DMS153 treated with DMSO at 0.1 percent for 48 hours (cell line): Measurements from ENCODE around the gene PKP2.
"Not testable (repeated sequence)": the region's sequence is repeated elsewhere in the genome, so short reads cannot be mapped to it uniquely, and the experiment has no call there.

ENCODE experiments used
- DNase-seq: peaks from one replicate; lab custom pipeline; 2025; ENCODE audit not compliant: unreplicated experiment; lab: John Stamatoyannopoulos, UW

The PKP2 gene

DNA sequence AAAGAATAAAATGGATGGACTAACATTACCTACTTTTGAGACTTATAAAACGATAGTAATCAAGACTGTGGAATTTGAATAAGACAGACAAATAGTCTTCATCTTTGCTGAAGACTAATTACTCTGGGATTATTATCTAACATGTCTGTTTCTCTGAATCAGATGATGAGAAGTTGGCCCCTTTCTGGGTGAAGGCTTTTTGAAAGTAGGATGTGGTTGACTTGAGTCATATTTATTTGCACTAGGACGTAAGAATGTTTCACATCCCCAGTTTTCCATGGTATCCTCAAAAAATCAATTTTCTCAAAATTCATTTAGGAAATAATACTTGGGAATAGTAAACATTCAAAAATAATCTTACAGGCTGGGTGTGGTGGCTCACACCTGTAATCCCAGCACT, 31.8 kb downstream of the PKP2 start:
- no peak for DNase-seq

DNA sequence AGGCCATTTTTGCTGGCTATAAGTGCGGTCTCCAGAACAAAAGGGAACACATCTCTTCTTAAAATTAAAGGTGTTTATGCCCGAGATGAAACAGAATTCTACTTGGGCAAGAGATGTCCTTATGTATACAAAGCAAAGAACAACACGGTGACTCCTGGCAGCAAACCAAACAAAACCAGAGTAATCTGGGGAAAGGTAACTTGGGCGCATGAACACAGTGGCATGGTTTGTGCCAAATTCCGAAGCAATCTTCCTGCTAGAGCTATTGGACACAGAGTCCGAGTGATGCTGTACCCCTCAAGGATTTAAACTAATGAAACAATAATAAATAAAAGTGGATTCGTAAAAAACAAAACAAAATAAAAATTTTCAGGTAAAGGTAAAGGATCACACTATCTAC, 33.4 kb downstream of the PKP2 start:
- DNase-seq = no peak

- DNase-seq = not testable (repeated sequence)
Measured at GRCh38 chr12:32861658-32862057, 34.9 kb downstream of the PKP2 start.

- DNase-seq = no peak
Measured at GRCh38 chr12:32860192-32860591, 36.4 kb downstream of the PKP2 start.

DNA sequence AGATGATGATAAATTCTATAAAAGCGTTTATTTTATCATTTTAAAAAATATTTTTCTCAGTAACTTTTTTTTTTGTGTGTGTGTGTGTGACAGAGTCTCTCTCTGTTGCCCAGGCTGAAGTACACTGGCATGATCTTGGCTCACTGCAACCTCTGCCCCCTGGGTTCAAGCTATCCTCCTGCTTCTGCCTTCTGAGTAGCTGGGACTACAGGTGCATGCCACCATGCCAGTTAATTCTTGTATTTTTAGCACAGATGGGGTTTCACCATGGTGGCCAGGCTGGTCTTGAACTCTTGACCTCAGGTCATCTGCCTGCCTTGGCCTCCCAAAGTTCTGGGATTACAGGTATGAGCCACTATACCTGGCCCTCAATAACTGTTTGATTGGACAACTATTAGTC, 37.2 kb downstream of the PKP2 start:
- no peak for DNase-seq

DNA sequence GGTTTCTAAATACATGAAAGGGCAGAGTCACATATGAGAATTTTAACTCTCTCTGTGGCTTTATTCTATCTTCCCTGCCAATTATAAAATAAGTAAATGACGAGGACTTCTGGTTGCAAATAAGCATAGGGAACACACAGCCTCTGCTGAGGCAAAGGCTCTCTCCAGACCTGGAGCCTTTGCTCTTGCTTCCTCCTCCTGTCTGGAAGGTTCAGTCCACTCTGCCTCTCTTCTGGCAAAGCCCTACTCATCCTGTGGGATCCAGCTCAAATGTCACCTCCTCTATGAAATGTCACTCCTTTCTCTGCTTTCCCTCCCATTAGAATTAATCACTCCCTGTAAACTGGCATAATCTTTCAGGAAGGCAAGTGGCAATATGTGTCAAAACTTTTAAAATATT, 41.9 kb downstream of the PKP2 start:
- no peak for DNase-seq

GRCh38 chr12:32854097-32854496, 42.5 kb downstream of the PKP2 start:
- no peak for DNase-seq

GRCh38 chr12:32847287-32847686, 49.3 kb downstream of the PKP2 start:
- no peak for DNase-seq

- DNase-seq = no peak
Measured at GRCh38 chr12:32846053-32846452, 50.5 kb downstream of the PKP2 start.

DNA sequence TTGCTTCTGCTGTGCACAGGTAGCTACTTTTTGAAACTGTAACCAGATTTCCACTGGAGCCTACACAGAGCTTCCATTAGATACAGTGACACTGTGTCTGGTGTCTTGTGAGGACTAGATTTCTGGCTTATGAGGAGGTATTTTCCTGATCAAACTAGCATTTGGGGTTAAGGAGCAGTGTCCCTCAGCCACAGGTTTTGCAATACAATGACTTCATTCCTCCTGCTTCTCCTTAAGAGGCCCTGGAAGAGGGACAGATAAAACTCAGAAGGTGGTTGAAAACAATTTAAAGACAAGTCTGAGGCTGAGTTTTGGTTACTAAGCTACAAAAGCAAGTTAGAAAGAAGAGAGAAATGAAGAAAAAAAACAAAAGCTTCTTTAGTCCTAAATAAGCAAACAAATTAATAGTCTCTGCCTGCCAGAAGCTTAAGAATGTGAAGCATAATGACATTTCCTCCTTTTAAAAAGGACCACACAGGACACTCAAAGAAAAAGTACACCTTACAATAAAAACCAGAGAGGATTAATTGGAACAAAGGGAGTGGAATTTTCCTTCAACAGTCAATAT, 53.0 kb downstream of the PKP2 start:
- no peak for DNase-seq

DNA sequence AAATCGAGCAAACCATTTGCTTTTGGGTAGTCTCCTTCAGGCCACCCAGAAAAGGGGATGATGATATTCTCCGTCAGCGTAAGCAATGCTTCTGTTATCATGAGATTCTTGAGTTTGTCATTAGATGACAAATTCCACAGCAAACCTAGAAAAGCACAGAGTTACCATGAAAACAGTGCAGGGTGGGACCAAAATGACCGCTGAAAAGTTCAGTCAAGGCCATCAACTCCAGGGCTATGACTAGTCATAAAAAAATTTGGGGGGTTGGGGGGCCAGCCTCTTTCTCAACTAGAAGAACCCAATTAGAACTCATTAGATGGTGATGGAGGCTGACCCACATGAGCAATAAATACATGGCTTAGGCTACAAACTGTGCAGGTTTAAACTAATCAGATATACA, 55.5 kb downstream of the PKP2 start:
- DNase-seq = no peak

DNA sequence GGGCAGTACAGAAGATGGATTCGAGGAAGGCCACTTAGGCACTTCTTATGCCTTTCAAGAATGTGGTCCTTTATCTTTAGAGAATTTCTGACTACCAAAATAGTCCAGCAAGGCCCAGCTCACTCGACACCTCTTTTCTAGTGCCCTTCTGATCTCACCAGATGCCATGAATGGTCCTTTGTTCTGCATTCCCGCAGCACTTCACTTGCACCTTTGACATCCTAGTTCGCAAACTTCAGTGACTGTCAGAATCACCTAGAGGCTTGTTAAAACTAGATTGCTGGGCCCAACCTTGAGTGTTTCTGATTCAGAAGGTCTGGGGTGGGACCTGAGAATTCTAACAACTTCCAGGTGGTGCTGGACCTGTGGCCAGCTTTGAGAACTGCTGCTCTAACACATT, 56.7 kb downstream of the PKP2 start:
- no peak for DNase-seq

- DNase-seq = no peak
Measured at GRCh38 chr12:32837974-32838373, 58.6 kb downstream of the PKP2 start.

DNA sequence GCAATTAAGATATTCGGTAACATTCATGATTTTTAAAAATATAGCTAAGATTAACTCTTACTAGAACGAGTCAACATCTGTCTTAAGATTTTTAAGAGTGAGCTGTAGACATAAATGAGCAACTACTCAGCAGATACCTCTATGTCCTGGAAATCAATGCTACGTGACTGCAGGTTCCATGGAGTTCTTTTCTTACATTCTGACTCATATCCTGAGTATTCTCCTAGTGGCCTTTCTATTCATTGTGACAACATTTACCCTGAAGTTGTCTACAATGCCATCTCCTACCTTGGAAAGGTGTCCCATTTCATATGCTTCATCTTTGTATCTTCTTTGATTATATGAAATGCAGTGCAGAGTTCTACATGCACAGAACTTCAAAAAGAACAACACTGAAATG, 59.9 kb downstream of the PKP2 start:
- DNase-seq = no peak

DNA sequence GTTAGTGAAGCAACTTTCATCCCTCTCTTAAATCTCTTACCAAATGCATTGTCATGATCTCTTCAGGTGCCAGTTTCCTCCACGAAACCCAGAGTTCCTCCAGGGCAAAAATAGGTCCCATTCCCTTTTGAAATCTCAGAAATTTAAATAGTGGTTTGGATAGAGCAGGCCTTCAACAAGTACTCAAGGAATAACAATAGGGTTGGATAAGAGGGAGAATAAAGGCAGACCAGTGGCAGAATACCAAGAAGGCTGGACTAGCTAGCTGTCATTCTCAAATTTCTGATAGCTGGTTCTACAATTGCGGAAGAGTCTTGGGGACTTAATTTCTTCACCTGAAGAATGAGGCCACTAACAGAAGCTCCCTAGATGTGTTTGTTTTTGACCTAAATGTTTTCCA, 62.5 kb downstream of the PKP2 start:
- no peak for DNase-seq

DNA sequence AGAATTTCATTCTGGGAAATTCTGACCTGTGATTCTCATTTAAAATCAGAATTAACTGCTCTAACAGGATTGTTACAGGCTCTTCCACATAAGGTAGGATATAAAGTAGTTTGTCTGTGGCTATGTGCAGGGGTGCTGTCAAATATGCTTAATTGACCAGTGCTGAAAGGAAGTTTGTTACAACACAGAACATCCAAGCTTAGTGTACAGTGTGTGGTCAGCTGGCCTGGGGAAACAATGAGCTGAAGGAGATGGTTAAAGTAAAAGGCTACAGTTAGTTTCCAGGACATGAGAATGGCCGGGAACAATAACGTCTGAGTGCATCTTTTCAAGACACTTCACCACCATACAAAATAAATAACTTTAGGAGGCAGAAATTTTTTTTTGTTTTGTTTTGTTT, 68.0 kb downstream of the PKP2 start:
- no peak for DNase-seq

- DNase-seq = no peak
Measured at GRCh38 chr12:32828120-32828519, 68.5 kb downstream of the PKP2 start.

DNA sequence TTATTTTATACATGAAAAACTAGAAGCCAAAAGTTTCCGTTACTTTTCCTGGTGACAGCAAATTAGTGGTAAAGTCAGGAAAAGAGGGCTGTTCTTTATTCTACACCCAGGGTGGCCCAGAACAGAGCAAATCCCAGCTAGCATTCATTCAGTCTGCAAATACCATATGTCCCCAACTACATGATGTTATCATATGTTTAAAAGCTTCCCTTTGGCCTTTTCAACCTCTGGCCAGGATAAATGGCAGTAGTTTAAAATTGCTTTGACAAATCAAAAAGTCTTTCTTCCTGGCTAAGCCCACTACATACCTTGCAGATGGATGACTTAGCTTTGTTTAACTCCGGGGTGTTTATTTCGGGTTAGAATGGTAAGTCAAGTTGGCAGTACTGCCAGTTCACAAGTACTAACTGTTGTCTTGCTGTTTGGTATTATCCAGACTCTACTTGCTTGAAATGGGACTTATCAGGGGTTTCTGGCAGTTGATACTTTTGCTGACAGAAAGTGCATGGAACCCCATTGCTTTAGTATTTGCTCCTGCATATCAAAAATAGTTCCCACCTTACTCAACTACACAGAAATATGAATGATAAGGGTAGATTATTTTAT, 69.7 kb downstream of the PKP2 start:
- DNase-seq = no peak

GRCh38 chr12:32824596-32824995, 72.0 kb downstream of the PKP2 start:
- no peak for DNase-seq

DNA sequence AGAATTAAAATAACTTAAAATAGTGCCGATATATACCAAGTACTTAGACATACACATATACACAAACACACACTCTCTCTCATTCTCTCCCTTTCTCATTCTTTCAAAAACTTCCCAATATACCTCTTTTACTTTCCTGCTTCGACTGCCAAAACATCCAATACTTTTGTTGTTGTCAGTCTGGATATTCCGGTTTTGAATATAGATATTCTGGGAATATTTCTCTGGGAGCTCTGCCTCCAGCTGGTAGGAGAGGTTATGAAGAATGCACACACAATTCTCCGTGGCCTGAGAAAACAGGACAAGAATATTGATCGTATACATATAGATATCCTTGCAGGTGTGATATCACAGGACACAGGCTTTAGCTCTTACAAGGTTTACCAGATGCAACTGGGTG, 74.2 kb downstream of the PKP2 start:
- no peak for DNase-seq

GRCh38 chr12:32821710-32822109, 74.9 kb downstream of the PKP2 start:
- no peak for DNase-seq

DNA sequence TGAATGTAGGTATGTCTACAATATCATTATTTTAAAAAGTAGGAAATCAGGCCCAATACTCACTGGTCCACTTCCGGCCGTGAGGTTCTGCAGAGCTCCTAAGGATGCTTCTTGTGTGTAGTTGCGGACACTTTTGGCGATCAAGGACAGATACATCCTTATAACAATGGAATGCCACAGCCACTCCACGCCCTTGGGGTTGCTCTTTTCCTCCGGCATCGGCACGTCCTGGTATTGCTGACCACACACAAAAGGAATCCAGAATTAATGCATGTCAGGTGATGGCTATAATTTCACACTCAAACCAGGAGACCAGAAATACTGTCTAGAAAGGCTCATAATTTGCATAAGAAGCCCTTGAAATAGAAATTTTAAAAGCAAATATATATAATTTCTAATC, 75.3 kb downstream of the PKP2 start:
- DNase-seq = no peak

DNA sequence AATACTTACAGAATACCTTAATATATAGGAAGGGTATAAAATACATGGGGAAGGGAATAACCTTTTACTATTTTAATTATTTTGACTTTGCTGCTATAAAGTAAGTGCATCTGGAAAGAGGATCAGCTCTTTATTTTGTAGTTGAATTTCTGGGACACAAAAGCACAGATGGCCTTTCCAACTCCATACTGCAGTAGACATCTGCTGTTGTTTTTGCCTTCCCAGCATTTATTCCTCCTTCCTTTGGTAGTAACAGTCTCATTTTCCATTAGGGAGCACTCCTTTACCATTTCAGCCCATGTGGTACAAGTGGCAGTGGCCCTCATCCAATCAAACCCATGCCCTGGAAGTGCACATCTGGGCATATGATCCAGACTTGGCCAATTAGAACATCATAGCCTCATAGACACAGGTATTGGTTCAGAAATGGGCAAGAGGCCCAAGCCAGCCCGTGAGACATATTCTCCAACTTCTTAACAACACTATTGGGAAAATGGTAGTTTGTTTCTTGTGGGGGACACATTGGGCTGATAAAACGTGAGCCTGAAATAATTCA, 76.1 kb downstream of the PKP2 start:
- DNase-seq = no peak
